GM10248 (cell line): ENCODE data around the gene NISCH.

Source experiments
- CTCF ChIA-PET: fragments of 300-600 bp; sonication (Branson Sonifier 250); formaldehyde crosslinking; extraction: SDS; loops from one replicate; lab custom pipeline; 2021; ENCODE audit warnings: antibody characterized with exemption; lab: Yijun Ruan, JAX
- POLR2A ChIA-PET: fragments of 350-650 bp; sonication (Branson Sonifier 250); formaldehyde crosslinking; extraction: SDS; loops from one replicate; lab custom pipeline; 2020; ENCODE audit warnings: antibody characterized with exemption; lab: Yijun Ruan, JAX
- DNase-seq: peaks from one replicate; pipeline ENCODE4 v3.0.0; 2012; ENCODE audit errors: extremely low spot score
- TF ChIP-seq, protein P1 (sequence below): IDR thresholded peaks from 2 replicates; pipeline ENCODE4 v1.5.1; 2012; ENCODE audit warnings: mild to moderate bottlenecking, low read depth; ENCODE audit errors: extremely low read depth, missing control alignments, control extremely low read depth

Gene NISCH

DNA sequence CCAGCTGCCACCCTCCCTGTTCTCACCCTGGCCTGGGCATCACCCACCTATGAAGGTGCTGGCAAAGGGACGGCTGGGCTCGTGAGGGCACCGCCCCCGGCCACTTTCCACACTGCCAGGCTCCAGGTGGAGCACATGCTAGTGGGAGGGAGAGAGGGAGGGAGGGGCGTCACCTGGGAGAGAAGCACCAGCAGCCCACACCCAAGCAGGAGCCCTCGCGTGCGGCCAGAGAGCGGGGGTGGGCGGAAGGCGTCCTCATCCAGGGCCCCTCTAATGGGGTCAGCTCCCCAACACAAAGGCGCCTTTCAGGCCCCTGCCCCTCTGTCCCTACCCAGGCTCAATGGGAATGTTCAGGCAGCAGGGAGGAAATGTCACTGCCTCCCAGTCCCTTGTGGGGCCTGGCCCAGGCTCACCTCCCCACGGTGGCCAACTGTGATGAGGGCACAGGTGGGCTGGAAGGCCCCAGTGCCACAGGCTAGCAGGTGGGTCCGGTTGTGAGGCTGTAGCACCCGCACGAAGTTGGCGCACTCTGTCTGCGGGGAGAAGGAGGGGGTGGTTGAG, 13.6 kb upstream of the NISCH start:
- TF ChIP-seq, protein P1, sequence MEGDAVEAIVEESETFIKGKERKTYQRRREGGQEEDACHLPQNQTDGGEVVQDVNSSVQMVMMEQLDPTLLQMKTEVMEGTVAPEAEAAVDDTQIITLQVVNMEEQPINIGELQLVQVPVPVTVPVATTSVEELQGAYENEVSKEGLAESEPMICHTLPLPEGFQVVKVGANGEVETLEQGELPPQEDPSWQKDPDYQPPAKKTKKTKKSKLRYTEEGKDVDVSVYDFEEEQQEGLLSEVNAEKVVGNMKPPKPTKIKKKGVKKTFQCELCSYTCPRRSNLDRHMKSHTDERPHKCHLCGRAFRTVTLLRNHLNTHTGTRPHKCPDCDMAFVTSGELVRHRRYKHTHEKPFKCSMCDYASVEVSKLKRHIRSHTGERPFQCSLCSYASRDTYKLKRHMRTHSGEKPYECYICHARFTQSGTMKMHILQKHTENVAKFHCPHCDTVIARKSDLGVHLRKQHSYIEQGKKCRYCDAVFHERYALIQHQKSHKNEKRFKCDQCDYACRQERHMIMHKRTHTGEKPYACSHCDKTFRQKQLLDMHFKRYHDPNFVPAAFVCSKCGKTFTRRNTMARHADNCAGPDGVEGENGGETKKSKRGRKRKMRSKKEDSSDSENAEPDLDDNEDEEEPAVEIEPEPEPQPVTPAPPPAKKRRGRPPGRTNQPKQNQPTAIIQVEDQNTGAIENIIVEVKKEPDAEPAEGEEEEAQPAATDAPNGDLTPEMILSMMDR, result no peak
- DNase-seq, result no peak
- POLR2A ChIA-PET, result no interaction called here
- CTCF ChIA-PET, result interaction anchor here (2.0 to 17.8 kb wide), 2 partner anchors 10 to 12 kb away, joined by 6 to 345 read pairs; no protein-coding TSS in a partner anchor

DNA sequence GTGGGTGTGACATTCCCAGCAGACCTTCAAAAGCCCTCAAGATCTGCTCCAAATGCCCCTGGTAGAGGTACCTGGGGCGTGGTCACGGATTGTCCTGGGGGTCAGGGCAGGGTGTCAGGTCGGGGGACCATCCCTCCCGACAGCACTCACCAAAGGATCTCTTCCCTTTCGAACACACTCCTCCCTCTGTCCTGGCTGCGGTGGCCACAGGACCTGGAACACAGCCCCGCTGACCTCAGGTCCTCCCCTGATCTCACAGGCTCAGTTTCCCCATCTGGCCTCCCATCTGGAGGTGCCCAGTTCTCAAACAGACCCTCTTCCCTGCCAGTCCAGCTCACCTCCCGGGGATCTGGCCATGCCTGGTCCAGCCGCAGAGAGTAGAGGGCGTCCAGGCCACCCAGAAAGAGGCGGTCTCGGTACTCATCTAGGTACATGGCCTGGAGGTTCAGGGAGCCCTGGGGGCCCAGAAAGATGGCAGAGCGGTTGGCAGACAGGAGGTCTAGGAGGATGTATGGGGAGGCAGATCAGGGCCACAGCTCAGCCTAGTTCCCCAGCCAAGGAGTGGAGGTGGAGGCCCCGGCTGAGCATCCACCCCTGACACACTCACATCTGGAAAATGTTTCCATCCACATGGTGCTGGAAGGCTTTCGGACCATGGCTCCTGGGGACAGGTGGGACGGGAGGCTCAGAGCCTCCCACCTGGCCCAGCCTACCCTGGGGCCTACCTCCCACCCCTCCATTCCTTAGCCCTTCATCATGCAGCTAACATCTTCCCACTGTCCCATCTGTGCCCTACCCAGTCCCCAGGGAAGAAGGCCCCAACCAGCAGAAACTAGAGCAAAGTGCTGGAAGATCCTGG, 12.8 kb upstream of the NISCH start:
- ChIA-PET POLR2A (no interaction called here), CTCF (interaction anchor here (2.0 to 17.8 kb wide), 2 partner anchors 10 to 13 kb away, joined by 6 to 345 read pairs; no protein-coding TSS in a partner anchor)
- TF ChIP-seq, protein P1, result no peak
- no peak for DNase-seq

DNA sequence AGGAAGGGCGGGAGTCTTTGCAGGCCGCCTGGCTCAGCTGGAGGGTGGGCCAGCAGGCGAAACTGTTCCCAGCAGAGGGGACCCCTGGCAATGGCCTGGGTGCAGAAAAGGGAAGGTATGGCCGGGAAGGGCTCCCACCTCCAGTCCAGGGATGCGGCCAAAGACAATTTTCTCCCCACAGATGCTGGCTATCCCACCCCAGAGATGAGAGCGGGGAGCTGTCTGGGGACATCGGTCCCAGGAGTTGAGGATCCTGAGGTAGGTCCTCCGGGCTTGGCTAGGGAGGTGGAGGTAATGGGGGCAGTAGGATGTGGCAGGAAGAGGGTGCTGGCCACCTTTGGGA, 12.2 kb upstream of the NISCH start:
- no peak for DNase-seq
- POLR2A ChIA-PET, result no interaction called here
- TF ChIP-seq, protein P1, result no peak
- CTCF ChIA-PET, result interaction anchor here (2.0 to 17.8 kb wide), 2 partner anchors 9 to 13 kb away, joined by 6 to 345 read pairs; no protein-coding TSS in a partner anchor

DNA sequence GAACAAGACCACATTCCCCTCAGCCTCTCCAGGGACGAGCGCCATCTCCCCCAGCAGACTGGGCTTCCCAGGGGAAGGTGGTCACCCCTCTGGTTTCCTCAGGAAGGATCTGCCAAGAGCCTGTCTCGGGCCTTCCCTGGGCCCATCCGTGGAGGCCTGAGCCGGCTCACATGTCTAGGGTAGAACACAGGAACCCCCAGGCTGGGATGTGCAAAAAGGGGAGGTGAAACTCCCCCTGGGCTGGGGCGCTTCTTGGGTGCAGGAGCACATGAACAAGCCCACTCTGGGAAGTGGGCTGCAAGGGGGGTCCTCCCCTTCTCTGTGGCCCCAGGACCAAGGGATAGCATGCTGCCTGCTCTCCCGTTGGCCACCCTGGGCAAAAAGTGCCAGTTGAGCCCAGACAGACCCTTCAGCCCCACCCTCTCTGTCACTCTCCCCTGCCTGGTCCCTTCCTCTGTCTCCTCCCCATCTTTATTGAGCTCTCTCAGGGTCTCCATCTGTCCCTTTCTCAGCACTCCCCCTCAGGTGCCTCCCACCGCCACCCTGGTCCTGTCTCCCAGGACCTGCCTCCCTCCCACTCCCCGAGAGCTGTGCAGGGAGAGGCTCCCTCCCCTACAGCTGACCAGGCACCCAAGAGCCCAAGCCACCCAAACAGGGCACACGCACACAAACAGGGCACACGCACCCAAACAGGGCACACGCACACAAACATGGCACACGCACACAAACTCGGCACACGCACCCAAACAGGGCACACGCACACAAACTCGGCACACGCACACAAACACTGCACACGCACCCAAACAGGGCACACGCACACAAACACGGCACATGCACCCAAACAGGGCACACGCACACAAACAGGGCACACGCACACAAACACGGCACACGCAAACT, 11.4 kb upstream of the NISCH start:
- ChIA-PET CTCF (interaction anchor here (1.4 to 17.8 kb wide), 5 partner anchors 8 to 154 kb away, joined by 3 to 345 read pairs (median 24); partner anchors contain the start of gene GLYCTK), POLR2A (no interaction called here)
- DNase-seq, result no peak
- TF ChIP-seq, protein P1, result no peak

DNA sequence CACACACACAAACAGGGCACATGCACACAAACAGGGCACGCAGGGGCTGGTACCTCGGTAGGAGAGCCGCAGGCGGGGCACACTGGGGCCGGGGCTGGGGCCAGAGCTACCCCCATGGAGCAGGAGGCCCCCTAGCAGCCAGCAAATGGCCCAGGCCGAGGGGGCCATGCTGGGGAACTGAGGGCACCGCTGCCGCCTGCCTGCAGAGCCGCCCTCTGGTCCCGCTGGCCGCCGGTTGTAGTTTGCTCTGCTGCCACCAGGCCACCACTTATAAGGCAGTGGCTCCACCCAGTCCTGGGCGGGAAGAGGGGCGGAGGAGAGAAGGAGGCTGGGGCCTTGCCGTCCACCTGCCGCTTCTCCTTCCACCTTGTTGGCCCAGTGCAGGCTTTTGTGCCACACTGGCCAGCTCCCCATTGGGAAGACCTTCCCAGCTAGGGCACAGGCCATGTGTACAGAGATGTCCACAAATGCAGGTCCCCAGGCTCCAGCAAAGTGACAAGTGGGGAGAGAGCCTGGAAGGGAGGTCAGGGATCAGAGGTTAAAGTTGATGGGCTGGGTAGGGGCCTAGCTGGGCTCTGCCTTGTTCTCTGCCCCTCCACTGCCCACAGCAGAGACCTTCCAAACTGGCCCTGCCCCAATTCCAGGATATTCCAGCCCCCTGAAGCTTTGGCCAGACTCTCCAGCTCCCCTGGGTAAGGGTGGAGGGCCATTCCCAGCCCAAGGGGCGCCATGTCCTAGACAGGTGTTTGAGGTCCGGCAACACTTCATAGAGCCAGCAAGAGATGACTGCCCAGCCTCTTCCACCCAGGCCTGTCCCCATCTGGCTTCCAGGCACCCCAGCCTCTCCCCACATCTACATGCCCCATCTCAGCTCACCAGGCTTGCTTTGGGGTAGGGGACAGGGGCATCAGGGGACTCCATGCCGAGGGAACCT, 10.3 kb upstream of the NISCH start, which contains the start of gene SEMA3G:
Gene SEMA3G (minus strand): TSS at position 244 of the 934 bp plus-strand sequence. CDS start 76 bp downstream, at position 168.
- DNase-seq, result peak; percentile 85
- ChIA-PET POLR2A (interaction anchor here (0.6 kb wide), 1 partner anchor 24 kb away, joined by 3 read pairs; no protein-coding TSS in a partner anchor), CTCF (interaction anchor here (0.6 to 17.8 kb wide), 13 partner anchors 9 to 392 kb away, joined by 3 to 345 read pairs (median 6); partner anchors contain the start of genes GLYCTK and TNNC1)
- TF ChIP-seq, protein P1, result peak; percentile 39
